ENCODE data around the gene STARD13. TPM values are rescaled to one million over a fixed set of nuclear protein-coding genes. Genes with fewer than 3 reads are reported as not detected.

STARD13 gene
- total RNA-seq, 1 experiment from 2014 or later: 2.1 TPM

DNA sequence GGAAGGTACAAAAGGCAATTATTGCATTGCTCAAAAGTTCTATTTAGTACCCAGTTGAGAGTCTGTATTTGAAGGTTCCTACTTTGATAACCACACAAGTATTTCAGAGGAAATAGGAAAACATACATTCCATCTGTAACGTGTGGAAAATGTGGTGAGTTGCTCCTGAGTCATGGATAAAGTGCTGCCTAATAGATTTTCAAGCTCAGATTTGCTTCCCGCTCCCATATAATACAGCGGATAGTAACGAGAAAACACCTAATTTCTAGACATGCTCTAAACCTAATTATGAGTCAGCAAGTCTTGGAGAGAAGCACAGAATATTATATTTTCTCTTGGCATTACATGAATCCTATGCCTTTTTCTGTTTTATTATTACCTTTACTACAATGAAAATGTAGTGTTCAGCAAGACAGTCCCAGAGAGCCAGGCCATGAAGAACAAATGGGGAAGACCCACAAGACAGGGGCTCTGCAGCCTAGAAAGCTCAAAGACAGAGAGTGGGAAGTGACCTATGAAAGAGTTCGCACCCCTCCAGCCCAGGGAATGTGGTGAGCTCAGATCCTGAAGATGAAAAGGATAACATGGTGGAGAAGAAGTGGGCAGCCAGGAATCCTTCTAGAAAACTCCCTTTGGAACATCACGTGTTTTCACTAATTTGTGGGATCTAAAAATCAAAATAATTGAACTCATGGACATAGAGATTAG lies 116.1 kb downstream of the STARD13 start:
- Histone ChIP-seq H3K14ac (ENCODE audit: insufficient read depth, low read length) (no peak overlapping the region), H4K8ac (replicated peaks; ENCODE audit: insufficient read length, low read depth, low read length) (no peak overlapping the region), H3K79me1 (ENCODE audit: insufficient read depth, low read depth, low read length, poor library complexity, severe bottlenecking) (no peaks in the 10 kb centered on the region), H2BK5ac (ENCODE audit: insufficient read length, low read length) (no peak overlapping the region), H3K9ac (ENCODE audit: extremely low read depth, insufficient read length, low read length) (no peak overlapping the region), H3K9me3 (ENCODE audit: control insufficient read depth, low read depth, low read length) (no peaks in the 10 kb centered on the region), H2BK12ac (ENCODE audit: insufficient read length, low read depth, low read length) (no peak overlapping the region), H3K79me2 (ENCODE audit: insufficient read depth, low read length) (no peaks in the 10 kb centered on the region), H4K91ac (ENCODE audit: insufficient read length, low read depth, low read length) (no peak overlapping the region), H4K5ac (ENCODE audit: insufficient read length, low read depth, low read length) (no peak overlapping the region), H2BK20ac (ENCODE audit: low read depth, low read length, poor library complexity, severe bottlenecking) (no peak overlapping the region), H2BK120ac (ENCODE audit: low read depth, low read length, poor library complexity, severe bottlenecking) (no peak overlapping the region), H2AFZ (ENCODE audit: low read length) (no peak overlapping the region), H3K56ac (ENCODE audit: insufficient read length, low read depth, low read length) (no peak overlapping the region), H2BK15ac (ENCODE audit: low read depth, low read length) (no peak overlapping the region), H3K23me2 (ENCODE audit: insufficient read length, low read depth, low read length, poor library complexity, severe bottlenecking) (no peaks in the 10 kb centered on the region), H3T11ph (ENCODE audit: low read length) (no peak overlapping the region), H3K27me3 (ENCODE audit: insufficient read depth, low read length) (no peaks in the 10 kb centered on the region), H2AK5ac (ENCODE audit: insufficient read length, low read length) (no peak overlapping the region), H3K4ac (ENCODE audit: low read depth, low read length) (no peak overlapping the region), H3K27ac (ENCODE audit: insufficient read length, low read depth, low read length) (no peak overlapping the region), H3K18ac (ENCODE audit: insufficient read length, low read depth, low read length) (no peak overlapping the region), H3K4me1 (ENCODE audit: insufficient read depth, low read length) (no peaks in the 10 kb centered on the region), H3K23ac (ENCODE audit: insufficient read length, low read depth, low read length) (no peak overlapping the region), H4K20me1 (ENCODE audit: control insufficient read depth, insufficient read depth, insufficient read length) (no peaks in the 10 kb centered on the region), H3K4me2 (ENCODE audit: insufficient read depth, insufficient read length, low read length) (no peak overlapping the region)
- H3K9me3 Mint-ChIP-seq: no peaks in the 10 kb centered on the region; a peak in 1 of 5 replicates
- DNase-seq: no peak
- H3K4me1 Mint-ChIP-seq: no peaks in the 10 kb centered on the region
- no CpG with 5 or more reads among the region's 6 CpGs for WGBS (ENCODE audit: extremely low coverage, insufficient read length, low lambda C conversion rate)
- H3K27me3 Mint-ChIP-seq (ENCODE audit: low read depth): peaks cover 1% of the 10 kb centered on the region
- H3K4me3 Mint-ChIP-seq: no peak overlapping the region
- H3K36me3 Mint-ChIP-seq (ENCODE audit: insufficient read depth in 1 of 3, low read depth in 3 of 3): peaks cover 0 to 6% (median 0%) of the 10 kb centered on the region in 3 experiments; a peak in 2 of 7 replicates
- TF ChIP-seq, protein P1, sequence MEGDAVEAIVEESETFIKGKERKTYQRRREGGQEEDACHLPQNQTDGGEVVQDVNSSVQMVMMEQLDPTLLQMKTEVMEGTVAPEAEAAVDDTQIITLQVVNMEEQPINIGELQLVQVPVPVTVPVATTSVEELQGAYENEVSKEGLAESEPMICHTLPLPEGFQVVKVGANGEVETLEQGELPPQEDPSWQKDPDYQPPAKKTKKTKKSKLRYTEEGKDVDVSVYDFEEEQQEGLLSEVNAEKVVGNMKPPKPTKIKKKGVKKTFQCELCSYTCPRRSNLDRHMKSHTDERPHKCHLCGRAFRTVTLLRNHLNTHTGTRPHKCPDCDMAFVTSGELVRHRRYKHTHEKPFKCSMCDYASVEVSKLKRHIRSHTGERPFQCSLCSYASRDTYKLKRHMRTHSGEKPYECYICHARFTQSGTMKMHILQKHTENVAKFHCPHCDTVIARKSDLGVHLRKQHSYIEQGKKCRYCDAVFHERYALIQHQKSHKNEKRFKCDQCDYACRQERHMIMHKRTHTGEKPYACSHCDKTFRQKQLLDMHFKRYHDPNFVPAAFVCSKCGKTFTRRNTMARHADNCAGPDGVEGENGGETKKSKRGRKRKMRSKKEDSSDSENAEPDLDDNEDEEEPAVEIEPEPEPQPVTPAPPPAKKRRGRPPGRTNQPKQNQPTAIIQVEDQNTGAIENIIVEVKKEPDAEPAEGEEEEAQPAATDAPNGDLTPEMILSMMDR (conservative IDR thresholded peaks at IDR 0.05): no peak
- H3K27ac Mint-ChIP-seq: no peak overlapping the region

All from H9 (cell line).